ENCODE results near the gene PRSS35.
"Not testable (repeated sequence)": the region's sequence is repeated elsewhere in the genome, so short reads cannot be mapped to it uniquely, and the experiment has no call there.

PRSS35 gene

DNA sequence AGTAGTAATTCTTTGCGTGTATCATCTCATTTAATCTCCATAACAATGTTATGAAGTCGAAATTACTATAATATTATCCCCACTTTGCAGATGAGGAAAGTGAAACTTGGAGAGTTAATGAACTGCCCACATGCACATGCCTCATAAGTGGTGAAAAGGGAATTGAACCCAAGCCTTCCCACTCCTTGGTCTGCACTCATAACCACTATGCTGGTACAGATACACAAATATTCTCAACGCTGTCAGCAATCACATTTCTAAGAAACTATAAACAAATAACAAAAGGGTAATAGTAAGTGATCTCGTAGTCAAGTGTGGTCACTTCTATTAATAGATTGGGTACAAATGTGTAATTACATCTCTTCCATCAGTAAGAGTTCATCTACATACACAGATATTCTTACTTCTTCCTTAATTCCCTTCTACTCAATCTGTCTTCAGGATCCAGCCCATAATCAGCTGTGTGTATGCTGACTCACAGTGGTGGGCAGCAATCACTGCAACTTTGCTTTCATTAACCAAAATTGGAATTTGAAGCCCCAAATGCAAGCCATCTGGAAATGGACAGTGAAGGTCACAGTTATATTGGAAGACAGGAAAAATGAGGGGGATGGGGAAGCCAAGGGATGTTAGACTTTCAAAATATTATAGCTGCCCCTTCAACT lies 6.6 kb downstream of the PRSS35 start:
- DNase-seq (ENCODE audit: low spot score): no peak

DNA sequence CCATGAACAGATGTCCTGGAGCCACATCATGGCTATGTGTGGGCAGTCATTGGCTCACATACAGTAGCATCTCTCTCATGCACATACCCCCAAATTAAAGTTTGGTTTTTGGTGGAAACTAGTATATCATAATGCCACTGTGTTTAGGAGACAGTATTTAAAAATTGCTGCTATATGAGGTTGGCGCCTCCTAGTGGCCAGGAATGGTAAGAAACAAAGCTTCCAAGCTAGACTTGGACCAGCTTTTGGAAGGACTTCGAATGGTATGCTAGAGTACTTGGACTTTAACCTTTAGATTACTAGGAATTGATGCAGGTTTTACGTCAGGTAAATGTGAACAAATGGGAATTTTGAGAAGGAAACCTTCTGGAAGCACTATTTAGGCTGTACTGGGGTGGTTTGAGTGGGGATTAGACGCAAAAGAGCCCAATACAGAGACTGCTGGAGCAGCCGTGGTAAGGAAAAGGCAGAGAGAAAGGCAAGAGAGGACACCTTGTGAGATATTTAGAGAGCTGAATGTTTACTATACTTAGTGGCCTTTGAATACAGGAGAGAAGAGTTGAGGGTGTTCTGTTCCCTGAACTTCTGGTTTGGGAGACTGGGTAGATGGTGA lies 23.8 kb downstream of the PRSS35 start:
- DNase-seq (ENCODE audit: low spot score): peak; percentile 28

DNA sequence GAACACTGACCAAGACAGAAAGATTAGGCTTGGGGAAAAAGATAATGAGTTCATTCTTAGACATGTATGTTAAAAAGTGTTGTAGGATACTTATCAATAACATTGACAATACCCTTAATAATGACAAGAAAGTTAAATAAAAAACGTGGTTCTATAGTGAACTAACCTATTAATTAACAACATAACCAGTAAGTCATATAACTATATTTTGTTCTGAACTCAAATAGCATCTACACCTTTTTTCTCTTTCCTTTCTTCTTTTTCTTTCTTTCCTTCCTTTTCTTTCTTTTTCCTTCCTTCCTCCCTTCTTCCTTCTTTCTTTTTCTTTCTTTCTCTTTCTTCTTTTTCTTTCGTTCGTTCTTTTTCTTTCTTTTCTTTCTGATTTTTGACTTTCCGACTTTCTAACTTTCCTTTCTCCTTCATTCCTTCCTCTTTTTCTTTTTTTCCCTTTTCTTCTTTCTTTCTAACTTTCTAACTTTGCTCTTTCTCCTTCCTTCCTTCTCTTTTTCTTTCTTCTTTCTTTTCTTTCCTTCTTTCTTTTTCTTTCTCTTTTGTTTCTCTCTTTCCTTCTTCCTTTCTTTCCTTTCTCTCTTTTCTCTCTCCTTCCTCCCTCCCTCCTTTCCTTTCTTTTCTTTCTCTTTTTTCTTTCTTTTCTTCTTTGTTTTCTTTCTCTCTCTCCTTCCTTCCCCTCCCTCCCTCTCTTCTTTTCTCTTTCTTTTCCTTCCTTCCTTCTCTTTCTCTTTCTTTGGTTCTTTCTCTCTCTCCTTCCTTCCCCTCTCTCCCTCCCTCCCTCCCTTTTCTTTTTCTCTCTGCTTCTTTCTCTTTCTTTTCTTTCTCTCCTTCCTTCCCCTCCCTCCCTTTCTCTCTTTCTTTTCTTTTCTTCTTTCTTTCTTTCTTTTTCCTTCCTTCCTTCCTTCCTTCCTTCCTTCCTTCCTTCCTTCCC lies 24.6 kb downstream of the PRSS35 start:
- no peak for DNase-seq (ENCODE audit: low spot score)

DNA sequence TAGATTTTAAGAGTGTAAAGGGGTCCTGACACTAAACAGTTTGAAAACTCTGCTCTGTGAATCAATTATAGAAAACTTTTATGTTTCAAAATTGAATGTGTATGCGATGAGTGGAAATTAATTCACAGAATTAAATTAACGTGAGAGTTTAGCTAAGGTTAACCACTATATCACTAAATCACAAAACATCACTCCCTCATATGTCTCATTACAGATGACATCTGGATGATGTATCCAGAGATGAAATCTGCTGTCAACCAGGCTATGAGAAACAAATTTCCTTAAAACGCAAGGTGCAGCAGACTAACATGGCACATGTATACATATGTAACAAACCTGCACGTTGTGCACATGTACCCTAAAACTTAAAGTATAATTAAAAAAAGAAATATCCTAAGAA lies 27.3 kb downstream of the PRSS35 start:
- DNase-seq (ENCODE audit: low spot score): no peak

DNA sequence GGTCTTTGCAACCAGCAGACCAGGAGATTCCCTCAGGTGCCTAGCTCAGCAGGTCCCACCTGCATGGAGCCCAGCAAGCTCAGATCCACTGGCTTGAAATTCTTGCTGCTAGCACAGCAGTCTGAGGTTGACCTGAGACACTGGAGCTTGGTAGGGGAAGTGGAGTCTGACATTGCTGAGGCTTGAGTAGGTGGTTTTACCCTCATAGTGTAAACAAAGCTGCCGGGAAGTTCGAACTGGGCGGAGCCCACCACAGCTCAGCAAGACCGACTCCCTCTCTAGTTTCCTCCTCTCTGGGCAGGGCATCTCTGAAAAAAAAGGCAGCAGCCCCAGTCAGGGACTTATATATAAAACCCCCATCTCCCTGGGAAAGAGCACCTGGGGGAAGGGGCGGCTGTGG lies 34.3 kb downstream of the PRSS35 start:
- DNase-seq (ENCODE audit: low spot score): no peak

DNA sequence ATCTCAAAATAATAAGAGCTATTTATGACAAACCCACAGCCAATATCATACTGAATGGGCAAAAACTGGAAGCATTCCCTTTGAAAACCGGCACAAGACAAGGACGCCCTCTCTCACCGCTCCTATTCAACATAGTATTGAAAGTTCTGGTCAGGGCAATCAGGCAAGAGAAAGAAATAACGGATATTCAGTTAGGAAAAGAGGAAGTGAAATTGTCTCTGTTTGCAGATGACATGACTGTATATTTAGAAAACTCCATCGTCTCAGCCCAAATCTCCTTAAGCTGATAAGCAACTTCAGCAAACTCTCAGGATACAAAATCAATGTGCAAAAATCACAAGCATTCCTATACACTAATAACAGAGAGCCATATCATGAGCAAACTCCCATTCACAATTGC lies 38.1 kb downstream of the PRSS35 start:
- not testable (repeated sequence) for DNase-seq (ENCODE audit: low spot score)

DNA sequence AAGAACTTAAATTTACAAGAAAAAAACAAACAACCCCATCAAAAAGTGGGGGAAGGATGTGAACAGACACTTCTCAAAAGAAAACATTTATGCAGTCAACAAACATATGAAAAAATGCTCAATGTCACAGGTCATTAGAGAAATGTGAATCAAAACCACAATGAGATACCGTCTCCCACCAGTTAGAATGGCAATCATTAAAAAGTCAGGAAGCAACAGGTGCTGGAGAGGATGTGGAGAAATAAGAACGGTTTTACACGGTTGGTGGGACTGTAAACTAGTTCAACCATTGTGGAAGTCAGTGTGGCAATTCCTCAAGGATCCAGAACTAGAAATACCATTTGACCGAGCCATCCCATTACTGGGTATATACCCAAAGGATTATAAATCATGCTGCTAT lies 39.4 kb downstream of the PRSS35 start:
- not testable (repeated sequence) for DNase-seq (ENCODE audit: low spot score)

DNA sequence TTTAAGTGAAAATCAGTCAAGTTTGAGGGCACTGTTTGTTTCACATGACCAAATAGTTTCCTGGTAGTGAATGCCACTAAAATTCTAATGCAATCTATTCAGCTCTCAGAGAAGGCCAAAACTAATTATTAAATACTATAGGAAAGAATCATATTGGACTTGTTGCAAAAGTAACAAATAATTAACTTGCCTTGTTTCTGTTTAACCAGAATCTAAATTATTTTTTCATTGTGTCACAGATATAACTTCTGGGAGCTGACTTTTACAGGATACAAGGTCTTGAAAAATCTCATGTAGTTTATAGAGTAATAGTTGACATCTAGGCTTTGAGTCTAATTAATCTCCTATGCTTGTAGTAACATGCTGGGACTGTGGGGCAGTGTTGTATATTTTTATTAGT lies 44.5 kb downstream of the PRSS35 start:
- DNase-seq (ENCODE audit: low spot score): no peak

DNA sequence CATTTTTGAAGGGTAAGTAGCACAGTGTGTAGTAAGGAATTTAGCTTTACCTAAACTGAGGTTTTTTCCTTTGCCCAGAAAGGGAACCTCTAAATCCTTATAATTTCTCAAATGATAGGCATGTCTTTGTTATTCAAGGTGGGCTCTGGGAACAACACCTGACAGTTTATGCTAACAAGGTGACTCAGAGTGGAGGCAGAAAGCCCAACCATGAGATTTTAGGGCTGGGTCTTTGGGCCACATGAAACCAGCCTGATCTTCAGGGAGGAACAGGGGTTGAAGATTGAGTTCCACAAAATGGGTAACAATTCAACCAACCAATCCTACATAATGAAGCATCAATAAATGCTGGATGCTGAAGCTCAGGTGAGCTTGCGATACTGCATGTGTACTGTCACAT lies 46.6 kb downstream of the PRSS35 start:
- no peak for DNase-seq (ENCODE audit: low spot score)

DNA sequence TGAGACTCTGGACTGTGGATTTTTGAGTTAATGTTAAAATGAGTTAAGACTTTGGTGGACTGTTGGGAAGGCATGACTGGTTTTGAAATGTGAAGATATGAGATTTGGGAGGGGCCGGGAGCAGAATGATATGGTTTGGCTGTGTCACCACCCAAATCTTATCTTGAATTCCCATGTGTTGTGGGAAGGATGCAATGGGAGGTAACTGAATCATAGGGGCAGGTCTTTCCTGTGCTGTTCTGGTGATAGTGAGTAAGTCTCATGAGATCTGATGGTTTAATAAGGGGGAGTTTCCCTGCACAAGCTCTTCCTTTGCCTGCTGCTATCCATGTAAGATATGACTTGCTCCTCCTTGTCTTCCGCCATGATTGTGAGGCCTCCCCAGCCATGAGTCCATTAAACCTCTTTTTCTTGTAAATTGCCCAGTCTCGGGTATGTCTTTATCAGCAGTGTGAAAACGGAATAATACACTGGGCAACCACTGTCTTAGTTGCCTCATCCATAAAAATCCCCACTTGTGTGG lies 59.4 kb downstream of the PRSS35 start:
- DNase-seq (ENCODE audit: low spot score): not testable (repeated sequence)

DNA sequence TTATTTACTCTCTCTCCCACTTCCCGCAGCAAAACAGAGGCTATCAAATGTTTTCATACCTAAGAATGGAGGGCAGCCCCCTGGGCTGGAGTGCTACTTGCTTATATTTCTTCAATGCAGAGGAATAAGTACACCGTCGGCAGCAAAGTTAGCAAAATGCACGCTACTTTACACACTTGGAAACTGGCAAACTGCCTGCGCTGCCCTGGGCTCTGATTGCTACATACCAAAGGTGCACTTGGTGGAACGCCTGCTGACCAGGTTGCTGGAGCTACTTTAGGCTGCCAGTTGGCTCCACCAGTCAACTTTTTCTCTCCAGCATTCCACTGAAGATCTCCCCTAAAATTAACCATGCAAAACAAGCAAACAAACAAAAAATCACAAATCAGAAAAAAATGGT lies 62.4 kb downstream of the PRSS35 start:
- no peak for DNase-seq (ENCODE audit: low spot score)

Data from HuH-7 (cell line).